GM23248 (cell line): Measurements from ENCODE around the gene URM1.

Experiments
- EZH2 ChIP-seq: fragments of 200-600 bp; sonication (generic); IDR thresholded peaks from 2 replicates; pipeline ENCODE4 v1.6.1; 2018; ENCODE audit warnings: antibody characterized with exemption, mild to moderate bottlenecking; ENCODE audit not compliant: insufficient read depth, poor library complexity, severe bottlenecking
- EZH2phosphoT487 ChIP-seq: fragments of 200-600 bp; sonication (generic); IDR thresholded peaks from 2 replicates; pipeline ENCODE4 v1.6.1; 2018; ENCODE audit warnings: antibody characterized with exemption, moderate library complexity, mild to moderate bottlenecking, low read depth; ENCODE audit not compliant: insufficient read depth

GRCh38 chr9:128420651-128421481 lies 49.7 kb downstream of the URM1 start, which contains the start of gene CERCAM:
- no peak for TF ChIP-seq EZH2
- TF ChIP-seq EZH2phosphoT487 = no peak
